GM23338 (cell line): ENCODE measurements around the gene MTMR6. TPM values are rescaled to one million over a fixed set of nuclear protein-coding genes. Genes with fewer than 3 reads are reported as not detected.

Source experiments
- ATAC-seq: fragments of 200-7000 bp; cut with Tn5 transposase; 3 replicates; pipeline ENCODE4 v1.9.1; 2020
- DNase-seq: peaks from one replicate; pipeline ENCODE4 v3.0.0-alpha.2; 2015; ENCODE audit warnings: low spot score
- H2AFZ ChIP-seq: fragments of 200-600 bp; sonication (generic); 2 replicates; pipeline ENCODE4 v1.8.0; 2016; ENCODE audit warnings: antibody characterized with exemption, mild to moderate bottlenecking, moderate library complexity
- H3F3A ChIP-seq: fragments of 200-600 bp; sonication (generic); replicated peaks from 2 replicates; pipeline ENCODE4 v1.8.0; 2017; ENCODE audit warnings: antibody characterized with exemption, mixed run types, low read depth
- H3K27ac ChIP-seq: fragments of 200-600 bp; sonication (generic); 2 replicates; pipeline ENCODE4 v1.6.1; 2016; ENCODE audit warnings: low read depth
- H3K27me3 ChIP-seq: fragments of 200-600 bp; sonication (generic); 2 replicates; pipeline ENCODE4 v1.8.0; 2016; ENCODE audit warnings: mild to moderate bottlenecking, mixed run types, moderate library complexity; ENCODE audit not compliant: insufficient read depth
- H3K36me3 ChIP-seq: fragments of 200-600 bp; sonication (generic); 2 replicates; pipeline ENCODE4 v1.8.0; 2016; ENCODE audit warnings: mild to moderate bottlenecking; ENCODE audit not compliant: insufficient read depth
- H3K4me1 ChIP-seq: fragments of 200-600 bp; sonication (generic); 2 replicates; pipeline ENCODE4 v1.8.0; 2016; ENCODE audit warnings: mild to moderate bottlenecking, moderate library complexity; ENCODE audit not compliant: insufficient read depth
- H3K4me2 ChIP-seq: fragments of 200-600 bp; sonication (generic); 2 replicates; pipeline ENCODE4 v1.7.1; 2017; ENCODE audit warnings: mixed run types
- H3K4me3 ChIP-seq: fragments of 200-600 bp; sonication (generic); 2 replicates; pipeline ENCODE4 v1.6.1; 2016; ENCODE audit warnings: mixed run types
- H3K79me2 ChIP-seq: fragments of 200-600 bp; sonication (generic); replicated peaks from 2 replicates; pipeline ENCODE4 v1.8.0; 2017; ENCODE audit warnings: mild to moderate bottlenecking; ENCODE audit not compliant: insufficient read depth
- H3K9me2 ChIP-seq: fragments of 200-600 bp; sonication (generic); 2 replicates; pipeline ENCODE4 v1.8.0; 2017; ENCODE audit not compliant: insufficient read depth
- H4K20me1 ChIP-seq: fragments of 200-600 bp; sonication (generic); replicated peaks from 2 replicates; pipeline ENCODE4 v1.8.0; 2017; ENCODE audit warnings: mild to moderate bottlenecking; ENCODE audit not compliant: insufficient read depth
- H3K27ac Mint-ChIP-seq: 2 replicates; pipeline ENCODE4 v1.8.0; 2020; ENCODE audit warnings: inconsistent platforms, mild to moderate bottlenecking, moderate library complexity, mixed read lengths
- H3K27me3 Mint-ChIP-seq: 3 replicates; pipeline ENCODE4 v1.8.0; 2022; ENCODE audit warnings: low read depth, mild to moderate bottlenecking, moderate library complexity, mixed read lengths, inconsistent platforms; ENCODE audit not compliant: insufficient read depth, poor library complexity
- H3K36me3 Mint-ChIP-seq: 3 replicates; pipeline ENCODE4 v1.8.0; 2021; ENCODE audit warnings: low read depth, mild to moderate bottlenecking, inconsistent platforms, moderate library complexity, mixed read lengths
- H3K4me1 Mint-ChIP-seq: 3 replicates; pipeline ENCODE4 v1.8.0; 2020; ENCODE audit warnings: mild to moderate bottlenecking, inconsistent platforms, mixed read lengths
- H3K4me3 Mint-ChIP-seq: 3 replicates; pipeline ENCODE4 v1.8.0; 2021; ENCODE audit warnings: moderate library complexity, mild to moderate bottlenecking, inconsistent platforms, mixed read lengths
- H3K9me3 Mint-ChIP-seq: 3 replicates; pipeline ENCODE4 v1.8.0; 2020; ENCODE audit warnings: moderate library complexity, mild to moderate bottlenecking, inconsistent platforms, mixed read lengths
- EZH2 ChIP-seq: fragments of 200-600 bp; sonication (generic); IDR thresholded peaks from one replicate; pipeline ENCODE4 v1.8.0; 2017; ENCODE audit warnings: antibody characterized with exemption, mild to moderate bottlenecking, low read depth; ENCODE audit not compliant: unreplicated experiment
- STAT1 ChIP-seq: IDR thresholded peaks from one replicate; pipeline ENCODE4 v1.6.1; 2016; ENCODE audit warnings: antibody characterized with exemption; ENCODE audit not compliant: unreplicated experiment
- ZNF331 ChIP-seq: fragments of 250-450 bp; sonication (Bioruptor Pico); IDR thresholded peaks from 2 replicates; pipeline ENCODE4 v1.5.0; 2020; ENCODE audit warnings: low read depth, mild to moderate bottlenecking, moderate library complexity
- polyA plus RNA-seq: library from polyadenylated mRNA; unstranded; fragments of >200 nt; fragmentation: Nextera tagmentation; extraction: Ambion mirVana; gene quantifications from 2 replicates; pipeline ENCODE4 v1.2.1, GENCODE V29; 2016
- total RNA-seq: library from RNA; depleted of rRNA; stranded (reverse); fragments of >200 nt; shearing (Covaris generic); gene quantifications from 2 replicates; pipeline ENCODE4 v1.2.3, GENCODE V29; 2014
- TF ChIP-seq, protein P1 (sequence below), 2 experiments: fragments of 200-600 bp in 1 of 2; sonication (generic) in 1 of 2; conservative IDR thresholded peaks; 2 replicates each; pipeline versions ENCODE4 v1.5.1 to v1.6.1; 2016 to 2017; ENCODE audit warnings: antibody characterized with exemption in 2 of 2, low read depth in 2 of 2, mild to moderate bottlenecking in 2 of 2, moderate library complexity in 1 of 2
- TF ChIP-seq, protein P2 (sequence below): fragments of 250-450 bp; sonication (Bioruptor Pico); IDR thresholded peaks from 2 replicates; pipeline ENCODE4 v1.5.0; 2020; ENCODE audit warnings: mild to moderate bottlenecking, moderate library complexity
- TF ChIP-seq, protein P3 (sequence below): IDR thresholded peaks from one replicate; pipeline ENCODE4 v1.6.1; 2018; ENCODE audit warnings: antibody characterized with exemption; ENCODE audit not compliant: unreplicated experiment

MTMR6 gene
- total and polyA plus RNA-seq, 2 experiments from 2014 or later = 4.6 to 9.5 TPM

DNA sequence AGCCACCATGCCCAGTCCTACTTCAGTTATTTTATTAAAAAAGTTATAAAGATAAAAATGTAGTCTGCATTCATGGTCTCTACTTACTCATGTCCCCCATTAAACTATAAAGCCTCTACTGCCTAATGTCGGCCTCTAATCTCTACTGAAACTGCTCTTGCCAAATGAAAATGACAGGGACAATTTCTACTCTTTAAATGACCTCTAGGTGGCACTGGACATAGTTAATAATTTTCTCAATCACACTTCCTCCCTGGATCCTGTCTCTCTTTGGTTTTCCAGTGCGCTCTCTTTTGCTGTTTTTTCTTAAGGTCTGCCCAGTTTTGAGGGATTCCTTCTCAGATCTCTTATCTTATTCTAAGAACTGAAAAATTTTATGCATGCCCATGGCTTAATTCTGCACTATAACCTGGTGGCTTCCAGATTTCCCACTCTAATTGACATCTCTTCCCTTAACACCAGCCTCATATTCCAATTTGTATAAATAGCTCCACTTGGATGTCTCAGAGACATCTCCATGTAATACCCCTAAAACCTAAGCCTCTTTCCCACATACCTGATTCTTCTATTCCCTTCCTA is 54.3 kb downstream of the MTMR6 start:
- TF ChIP-seq STAT1 = no peak
- TF ChIP-seq ZNF331 (CRISPR knock-in tag) = no peak
- TF ChIP-seq, protein P1, sequence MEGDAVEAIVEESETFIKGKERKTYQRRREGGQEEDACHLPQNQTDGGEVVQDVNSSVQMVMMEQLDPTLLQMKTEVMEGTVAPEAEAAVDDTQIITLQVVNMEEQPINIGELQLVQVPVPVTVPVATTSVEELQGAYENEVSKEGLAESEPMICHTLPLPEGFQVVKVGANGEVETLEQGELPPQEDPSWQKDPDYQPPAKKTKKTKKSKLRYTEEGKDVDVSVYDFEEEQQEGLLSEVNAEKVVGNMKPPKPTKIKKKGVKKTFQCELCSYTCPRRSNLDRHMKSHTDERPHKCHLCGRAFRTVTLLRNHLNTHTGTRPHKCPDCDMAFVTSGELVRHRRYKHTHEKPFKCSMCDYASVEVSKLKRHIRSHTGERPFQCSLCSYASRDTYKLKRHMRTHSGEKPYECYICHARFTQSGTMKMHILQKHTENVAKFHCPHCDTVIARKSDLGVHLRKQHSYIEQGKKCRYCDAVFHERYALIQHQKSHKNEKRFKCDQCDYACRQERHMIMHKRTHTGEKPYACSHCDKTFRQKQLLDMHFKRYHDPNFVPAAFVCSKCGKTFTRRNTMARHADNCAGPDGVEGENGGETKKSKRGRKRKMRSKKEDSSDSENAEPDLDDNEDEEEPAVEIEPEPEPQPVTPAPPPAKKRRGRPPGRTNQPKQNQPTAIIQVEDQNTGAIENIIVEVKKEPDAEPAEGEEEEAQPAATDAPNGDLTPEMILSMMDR (conservative IDR thresholded peaks at IDR 0.05; ENCODE audit: low read depth in 2 of 2) = peak; percentile 51 to 66
- TF ChIP-seq, protein P2, sequence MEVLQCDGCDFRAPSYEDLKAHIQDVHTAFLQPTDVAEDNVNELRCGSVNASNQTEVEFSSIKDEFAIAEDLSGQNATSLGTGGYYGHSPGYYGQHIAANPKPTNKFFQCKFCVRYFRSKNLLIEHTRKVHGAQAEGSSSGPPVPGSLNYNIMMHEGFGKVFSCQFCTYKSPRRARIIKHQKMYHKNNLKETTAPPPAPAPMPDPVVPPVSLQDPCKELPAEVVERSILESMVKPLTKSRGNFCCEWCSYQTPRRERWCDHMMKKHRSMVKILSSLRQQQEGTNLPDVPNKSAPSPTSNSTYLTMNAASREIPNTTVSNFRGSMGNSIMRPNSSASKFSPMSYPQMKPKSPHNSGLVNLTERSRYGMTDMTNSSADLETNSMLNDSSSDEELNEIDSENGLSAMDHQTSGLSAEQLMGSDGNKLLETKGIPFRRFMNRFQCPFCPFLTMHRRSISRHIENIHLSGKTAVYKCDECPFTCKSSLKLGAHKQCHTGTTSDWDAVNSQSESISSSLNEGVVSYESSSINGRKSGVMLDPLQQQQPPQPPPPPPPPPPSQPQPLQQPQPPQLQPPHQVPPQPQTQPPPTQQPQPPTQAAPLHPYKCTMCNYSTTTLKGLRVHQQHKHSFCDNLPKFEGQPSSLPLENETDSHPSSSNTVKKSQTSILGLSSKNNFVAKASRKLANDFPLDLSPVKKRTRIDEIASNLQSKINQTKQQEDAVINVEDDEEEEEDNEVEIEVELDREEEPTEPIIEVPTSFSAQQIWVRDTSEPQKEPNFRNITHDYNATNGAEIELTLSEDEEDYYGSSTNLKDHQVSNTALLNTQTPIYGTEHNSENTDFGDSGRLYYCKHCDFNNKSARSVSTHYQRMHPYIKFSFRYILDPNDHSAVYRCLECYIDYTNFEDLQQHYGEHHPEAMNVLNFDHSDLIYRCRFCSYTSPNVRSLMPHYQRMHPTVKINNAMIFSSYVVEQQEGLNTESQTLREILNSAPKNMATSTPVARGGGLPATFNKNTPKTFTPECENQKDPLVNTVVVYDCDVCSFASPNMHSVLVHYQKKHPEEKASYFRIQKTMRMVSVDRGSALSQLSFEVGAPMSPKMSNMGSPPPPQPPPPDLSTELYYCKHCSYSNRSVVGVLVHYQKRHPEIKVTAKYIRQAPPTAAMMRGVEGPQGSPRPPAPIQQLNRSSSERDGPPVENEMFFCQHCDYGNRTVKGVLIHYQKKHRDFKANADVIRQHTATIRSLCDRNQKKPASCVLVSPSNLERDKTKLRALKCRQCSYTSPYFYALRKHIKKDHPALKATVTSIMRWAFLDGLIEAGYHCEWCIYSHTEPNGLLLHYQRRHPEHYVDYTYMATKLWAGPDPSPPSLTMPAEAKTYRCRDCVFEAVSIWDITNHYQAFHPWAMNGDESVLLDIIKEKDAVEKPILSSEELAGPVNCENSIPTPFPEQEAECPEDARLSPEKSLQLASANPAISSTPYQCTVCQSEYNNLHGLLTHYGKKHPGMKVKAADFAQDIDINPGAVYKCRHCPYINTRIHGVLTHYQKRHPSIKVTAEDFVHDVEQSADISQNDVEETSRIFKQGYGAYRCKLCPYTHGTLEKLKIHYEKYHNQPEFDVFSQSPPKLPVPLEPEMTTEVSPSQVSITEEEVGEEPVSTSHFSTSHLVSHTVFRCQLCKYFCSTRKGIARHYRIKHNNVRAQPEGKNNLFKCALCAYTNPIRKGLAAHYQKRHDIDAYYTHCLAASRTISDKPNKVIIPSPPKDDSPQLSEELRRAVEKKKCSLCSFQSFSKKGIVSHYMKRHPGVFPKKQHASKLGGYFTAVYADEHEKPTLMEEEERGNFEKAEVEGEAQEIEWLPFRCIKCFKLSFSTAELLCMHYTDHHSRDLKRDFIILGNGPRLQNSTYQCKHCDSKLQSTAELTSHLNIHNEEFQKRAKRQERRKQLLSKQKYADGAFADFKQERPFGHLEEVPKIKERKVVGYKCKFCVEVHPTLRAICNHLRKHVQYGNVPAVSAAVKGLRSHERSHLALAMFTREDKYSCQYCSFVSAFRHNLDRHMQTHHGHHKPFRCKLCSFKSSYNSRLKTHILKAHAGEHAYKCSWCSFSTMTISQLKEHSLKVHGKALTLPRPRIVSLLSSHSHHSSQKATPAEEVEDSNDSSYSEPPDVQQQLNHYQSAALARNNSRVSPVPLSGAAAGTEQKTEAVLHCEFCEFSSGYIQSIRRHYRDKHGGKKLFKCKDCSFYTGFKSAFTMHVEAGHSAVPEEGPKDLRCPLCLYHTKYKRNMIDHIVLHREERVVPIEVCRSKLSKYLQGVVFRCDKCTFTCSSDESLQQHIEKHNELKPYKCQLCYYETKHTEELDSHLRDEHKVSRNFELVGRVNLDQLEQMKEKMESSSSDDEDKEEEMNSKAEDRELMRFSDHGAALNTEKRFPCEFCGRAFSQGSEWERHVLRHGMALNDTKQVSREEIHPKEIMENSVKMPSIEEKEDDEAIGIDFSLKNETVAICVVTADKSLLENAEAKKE (CRISPR knock-in tag) = no peak
- TF ChIP-seq EZH2 = no peak
- TF ChIP-seq, protein P3, sequence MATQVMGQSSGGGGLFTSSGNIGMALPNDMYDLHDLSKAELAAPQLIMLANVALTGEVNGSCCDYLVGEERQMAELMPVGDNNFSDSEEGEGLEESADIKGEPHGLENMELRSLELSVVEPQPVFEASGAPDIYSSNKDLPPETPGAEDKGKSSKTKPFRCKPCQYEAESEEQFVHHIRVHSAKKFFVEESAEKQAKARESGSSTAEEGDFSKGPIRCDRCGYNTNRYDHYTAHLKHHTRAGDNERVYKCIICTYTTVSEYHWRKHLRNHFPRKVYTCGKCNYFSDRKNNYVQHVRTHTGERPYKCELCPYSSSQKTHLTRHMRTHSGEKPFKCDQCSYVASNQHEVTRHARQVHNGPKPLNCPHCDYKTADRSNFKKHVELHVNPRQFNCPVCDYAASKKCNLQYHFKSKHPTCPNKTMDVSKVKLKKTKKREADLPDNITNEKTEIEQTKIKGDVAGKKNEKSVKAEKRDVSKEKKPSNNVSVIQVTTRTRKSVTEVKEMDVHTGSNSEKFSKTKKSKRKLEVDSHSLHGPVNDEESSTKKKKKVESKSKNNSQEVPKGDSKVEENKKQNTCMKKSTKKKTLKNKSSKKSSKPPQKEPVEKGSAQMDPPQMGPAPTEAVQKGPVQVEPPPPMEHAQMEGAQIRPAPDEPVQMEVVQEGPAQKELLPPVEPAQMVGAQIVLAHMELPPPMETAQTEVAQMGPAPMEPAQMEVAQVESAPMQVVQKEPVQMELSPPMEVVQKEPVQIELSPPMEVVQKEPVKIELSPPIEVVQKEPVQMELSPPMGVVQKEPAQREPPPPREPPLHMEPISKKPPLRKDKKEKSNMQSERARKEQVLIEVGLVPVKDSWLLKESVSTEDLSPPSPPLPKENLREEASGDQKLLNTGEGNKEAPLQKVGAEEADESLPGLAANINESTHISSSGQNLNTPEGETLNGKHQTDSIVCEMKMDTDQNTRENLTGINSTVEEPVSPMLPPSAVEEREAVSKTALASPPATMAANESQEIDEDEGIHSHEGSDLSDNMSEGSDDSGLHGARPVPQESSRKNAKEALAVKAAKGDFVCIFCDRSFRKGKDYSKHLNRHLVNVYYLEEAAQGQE = no peak
- DNase-seq (peak; percentile 69), ATAC-seq (peak; percentile 41; the same call in 2 of the 3 replicates)
- Histone ChIP-seq H3K9me2 (no peaks in the 10 kb centered on the region; the same call in 1 of the 2 replicates), H3K27ac (no peak overlapping the region), H3K36me3 (no peaks in the 10 kb centered on the region), H3K4me1 (no peaks in the 10 kb centered on the region), H3K79me2 (no peaks in the 10 kb centered on the region), H3K4me3 (no peak overlapping the region), H3F3A (no peaks in the 10 kb centered on the region), H3K27me3 (no peaks in the 10 kb centered on the region), H4K20me1 (no peaks in the 10 kb centered on the region), H3K4me2 (no peak overlapping the region), H2AFZ (0 out of 2 replicates have a peak overlapping the region, but pooled peaks have one; percentile 30)
- no peaks in the 10 kb centered on the region for H3K27me3 Mint-ChIP-seq
- H3K36me3 Mint-ChIP-seq = no peaks in the 10 kb centered on the region
- H3K4me1 Mint-ChIP-seq = no peaks in the 10 kb centered on the region; the same call in 2 of the 3 replicates
- H3K9me3 Mint-ChIP-seq = no peaks in the 10 kb centered on the region
- no peak overlapping the region for H3K4me3 Mint-ChIP-seq
- no peak overlapping the region for H3K27ac Mint-ChIP-seq
